D721Med (cell line): ENCODE results near the gene IL15RA.

Experiments used
- DNase-seq: peaks from one replicate; pipeline ENCODE4 v3.0.0; 2011; ENCODE audit warnings: low spot score; ENCODE audit not compliant: insufficient read length
- FAIRE-seq: peaks from 2 replicates; lab custom pipeline; 2011; peaks lifted over from hg19 to GRCh38; lab: Jason Lieb, UNC
- CTCF ChIP-seq: IDR thresholded peaks from 2 replicates; pipeline ENCODE4 v1.5.1; 2012; ENCODE audit warnings: mild to moderate bottlenecking, control low read depth; ENCODE audit not compliant: insufficient read depth; ENCODE audit errors: missing control alignments

Gene IL15RA

GRCh38 chr10:5989756-5990155 is 12.4 kb upstream of the IL15RA start:
- TF ChIP-seq CTCF = no peak
- DNase-seq (no peak), FAIRE-seq (no peak)

DNA sequence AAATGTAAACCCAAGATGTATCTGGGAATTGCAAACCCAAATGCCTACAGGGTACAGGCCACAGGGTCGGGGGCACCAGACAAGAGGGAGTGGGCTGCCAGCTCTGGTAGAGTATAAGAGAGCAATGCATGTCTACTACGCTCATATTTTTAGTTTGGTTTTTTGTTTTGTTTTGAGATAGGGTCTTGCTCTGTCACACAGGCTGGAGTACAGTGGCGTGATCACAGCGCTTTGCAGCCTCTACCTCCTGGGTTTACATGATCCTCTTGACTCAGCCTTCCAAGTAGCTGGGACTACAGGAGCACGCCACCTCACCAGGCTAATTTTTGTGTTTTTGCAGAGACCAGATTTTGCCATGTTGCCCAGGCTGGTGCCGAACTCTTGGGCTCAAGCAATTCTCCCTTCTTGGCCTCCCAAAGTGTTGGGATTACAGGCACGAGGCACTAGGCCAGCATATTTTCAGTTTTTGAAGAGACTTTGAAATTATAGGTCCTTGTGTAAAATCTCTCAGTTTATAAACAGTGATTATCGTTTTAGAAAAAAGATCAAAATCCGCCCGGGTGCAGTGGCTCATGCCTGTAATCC is 11.1 kb upstream of the IL15RA start:
- no peak for TF ChIP-seq CTCF
- no peak for FAIRE-seq
- no peak for DNase-seq

- no peak for DNase-seq
- no peak for FAIRE-seq
- no peak for TF ChIP-seq CTCF
These were observed 10.4 kb upstream of the IL15RA start for GRCh38 chr10:5987747-5988146.

GRCh38 chr10:5985029-5985428 is 7.7 kb upstream of the IL15RA start:
- FAIRE-seq (no peak), DNase-seq (no peak)
- TF ChIP-seq CTCF = no peak

DNA sequence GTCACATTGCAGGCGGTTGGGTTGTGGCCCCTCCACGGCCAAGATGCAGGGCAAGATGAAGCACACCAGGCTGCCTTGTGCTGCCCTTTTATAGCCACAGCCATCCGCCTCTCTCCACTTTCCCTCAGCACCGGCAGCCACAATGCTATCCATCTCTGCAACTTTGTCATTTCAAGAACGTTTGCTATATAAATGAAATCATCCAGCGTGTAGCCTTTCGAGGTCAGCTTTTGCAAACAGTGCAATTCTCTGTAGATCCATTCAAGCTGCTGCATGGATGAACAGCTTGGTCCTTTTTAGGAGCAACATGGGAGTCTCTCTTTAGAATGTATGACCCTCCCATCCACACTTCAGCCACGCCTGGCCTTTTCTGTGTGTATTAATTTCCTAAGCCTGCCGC is 6.4 kb upstream of the IL15RA start:
- DNase-seq (no peak), FAIRE-seq (no peak)
- no peak for TF ChIP-seq CTCF

- no peak for FAIRE-seq
- no peak for TF ChIP-seq CTCF
- DNase-seq = no peak
These were observed 4.2 kb upstream of the IL15RA start for GRCh38 chr10:5981529-5981928.

DNA sequence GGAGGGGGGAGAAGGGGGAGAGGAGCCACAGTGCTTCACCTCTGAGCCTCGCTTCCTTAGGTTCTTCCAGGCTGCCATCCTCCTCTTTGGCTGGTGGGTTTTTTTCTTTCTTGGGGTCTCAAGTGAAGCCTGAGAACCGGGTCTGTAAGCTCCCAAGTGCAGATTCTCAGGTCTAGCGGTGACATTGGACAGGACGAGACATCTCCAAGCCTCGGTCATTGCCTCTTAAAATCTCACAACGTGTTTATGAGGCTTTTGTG is 817 bp upstream of the IL15RA start:
- no peak for DNase-seq
- FAIRE-seq = no peak
- TF ChIP-seq CTCF = no peak
